KMS-11 (cell line): ENCODE measurements around the gene CTNNA2.

Experiments
- H2AFZ ChIP-seq: fragments of 200-600 bp; sonication (generic); 2 replicates; pipeline ENCODE4 v1.6.1; 2016; ENCODE audit warnings: antibody characterized with exemption, mixed run types, low read depth
- H3K27ac ChIP-seq: fragments of 200-600 bp; sonication (generic); 2 replicates; pipeline ENCODE4 v1.6.1; 2016; ENCODE audit warnings: mild to moderate bottlenecking, mixed run types
- H3K27me3 ChIP-seq: fragments of 200-600 bp; sonication (generic); 2 replicates; pipeline ENCODE4 v1.6.1; 2017; ENCODE audit warnings: mild to moderate bottlenecking, low read depth, mixed run types, moderate library complexity; ENCODE audit not compliant: insufficient read depth
- H3K36me3 ChIP-seq: fragments of 200-600 bp; sonication (generic); 2 replicates; pipeline ENCODE4 v1.6.1; 2017; ENCODE audit warnings: mild to moderate bottlenecking, mixed run types; ENCODE audit not compliant: insufficient read depth
- H3K4me1 ChIP-seq: fragments of 200-600 bp; sonication (generic); 2 replicates; pipeline ENCODE4 v1.6.1; 2016; ENCODE audit warnings: mild to moderate bottlenecking, low read depth, mixed run types; ENCODE audit not compliant: poor library complexity, severe bottlenecking
- H3K4me2 ChIP-seq: fragments of 200-600 bp; sonication (generic); 2 replicates; pipeline ENCODE4 v1.7.0; 2016; ENCODE audit warnings: mild to moderate bottlenecking, mixed run types
- H3K4me3 ChIP-seq: fragments of 200-600 bp; sonication (generic); IDR thresholded peaks from 2 replicates; pipeline ENCODE4 v1.6.1; 2017; ENCODE audit warnings: low read depth, low read length, mixed read lengths; ENCODE audit not compliant: insufficient read depth
- H3K79me2 ChIP-seq: fragments of 200-600 bp; sonication (generic); 2 replicates; pipeline ENCODE4 v1.6.1; 2016; ENCODE audit warnings: low read depth, mixed run types; ENCODE audit not compliant: insufficient read depth
- H3K9ac ChIP-seq: fragments of 200-600 bp; sonication (generic); 2 replicates; pipeline ENCODE4 v1.6.1; 2016; ENCODE audit warnings: mild to moderate bottlenecking, mixed run types
- H4K20me1 ChIP-seq: fragments of 200-600 bp; sonication (generic); 2 replicates; pipeline ENCODE4 v1.6.1; 2016; ENCODE audit warnings: mild to moderate bottlenecking, mixed run types; ENCODE audit not compliant: insufficient read depth
- TF ChIP-seq, protein P1 (sequence below): fragments of 200-600 bp; sonication (generic); conservative IDR thresholded peaks from 2 replicates; pipeline ENCODE4 v1.6.1; 2017; ENCODE audit warnings: low read depth, mild to moderate bottlenecking, antibody characterized with exemption, low read length, moderate library complexity, mixed read lengths

The CTNNA2 gene

DNA sequence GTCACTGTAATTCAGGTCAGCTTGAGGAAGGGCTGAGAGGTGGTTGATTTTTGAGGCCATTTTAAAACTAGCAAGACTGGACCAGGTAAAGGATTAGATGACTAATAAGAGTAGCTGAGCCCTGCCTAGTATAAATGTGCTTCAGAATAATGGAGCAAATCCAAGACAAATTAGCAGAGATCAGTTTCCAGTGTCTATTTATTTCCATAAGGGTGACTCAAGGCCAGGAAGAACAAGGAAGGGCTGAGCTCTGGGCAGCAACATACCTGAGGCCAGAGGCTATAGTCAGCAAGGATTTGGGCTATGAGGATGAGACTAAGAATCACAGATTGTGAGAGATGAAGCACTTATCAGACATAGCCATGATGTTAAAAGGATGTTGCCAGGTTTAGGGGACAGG, 1130.7 kb downstream of the CTNNA2 start:
- no peak overlapping the region for H3K27ac ChIP-seq
- H3K4me2 ChIP-seq: no peak overlapping the region
- H3K36me3 ChIP-seq: no peaks in the 10 kb centered on the region
- no peaks in the 10 kb centered on the region for H4K20me1 ChIP-seq
- no peaks in the 10 kb centered on the region for H3K4me1 ChIP-seq
- no peaks in the 10 kb centered on the region for H3K79me2 ChIP-seq
- H2AFZ ChIP-seq: no peak overlapping the region
- no peak overlapping the region for H3K4me3 ChIP-seq
- H3K27me3 ChIP-seq: no peaks in the 10 kb centered on the region
- TF ChIP-seq, protein P1, sequence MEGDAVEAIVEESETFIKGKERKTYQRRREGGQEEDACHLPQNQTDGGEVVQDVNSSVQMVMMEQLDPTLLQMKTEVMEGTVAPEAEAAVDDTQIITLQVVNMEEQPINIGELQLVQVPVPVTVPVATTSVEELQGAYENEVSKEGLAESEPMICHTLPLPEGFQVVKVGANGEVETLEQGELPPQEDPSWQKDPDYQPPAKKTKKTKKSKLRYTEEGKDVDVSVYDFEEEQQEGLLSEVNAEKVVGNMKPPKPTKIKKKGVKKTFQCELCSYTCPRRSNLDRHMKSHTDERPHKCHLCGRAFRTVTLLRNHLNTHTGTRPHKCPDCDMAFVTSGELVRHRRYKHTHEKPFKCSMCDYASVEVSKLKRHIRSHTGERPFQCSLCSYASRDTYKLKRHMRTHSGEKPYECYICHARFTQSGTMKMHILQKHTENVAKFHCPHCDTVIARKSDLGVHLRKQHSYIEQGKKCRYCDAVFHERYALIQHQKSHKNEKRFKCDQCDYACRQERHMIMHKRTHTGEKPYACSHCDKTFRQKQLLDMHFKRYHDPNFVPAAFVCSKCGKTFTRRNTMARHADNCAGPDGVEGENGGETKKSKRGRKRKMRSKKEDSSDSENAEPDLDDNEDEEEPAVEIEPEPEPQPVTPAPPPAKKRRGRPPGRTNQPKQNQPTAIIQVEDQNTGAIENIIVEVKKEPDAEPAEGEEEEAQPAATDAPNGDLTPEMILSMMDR: no peak
- H3K9ac ChIP-seq: no peak overlapping the region

DNA sequence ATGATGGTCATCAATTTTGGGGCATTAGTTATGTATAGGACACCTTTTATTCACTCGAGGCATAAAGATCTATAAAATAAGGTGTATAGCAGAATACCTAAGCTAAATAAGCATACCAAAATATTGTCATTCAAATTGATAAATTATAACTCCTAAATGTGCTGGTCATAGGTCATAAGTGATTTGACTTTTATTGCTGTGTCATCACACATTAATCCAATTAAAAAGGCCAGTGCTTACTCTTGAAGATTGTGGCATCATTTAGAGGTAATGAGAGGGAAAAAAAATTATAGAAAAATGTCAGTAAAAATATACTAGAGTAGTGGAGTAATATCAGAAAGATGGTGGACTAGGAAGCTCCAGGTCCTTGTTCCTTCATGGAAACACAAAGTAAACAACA, 1138.6 kb downstream of the CTNNA2 start:
- Histone ChIP-seq H3K4me3 (no peak overlapping the region), H3K79me2 (no peaks in the 10 kb centered on the region), H3K4me1 (no peaks in the 10 kb centered on the region), H3K27ac (no peak overlapping the region), H3K36me3 (no peaks in the 10 kb centered on the region), H3K9ac (no peak overlapping the region), H3K4me2 (no peak overlapping the region), H4K20me1 (no peaks in the 10 kb centered on the region), H2AFZ (no peak overlapping the region), H3K27me3 (no peaks in the 10 kb centered on the region)
- TF ChIP-seq, protein P1: no peak

DNA sequence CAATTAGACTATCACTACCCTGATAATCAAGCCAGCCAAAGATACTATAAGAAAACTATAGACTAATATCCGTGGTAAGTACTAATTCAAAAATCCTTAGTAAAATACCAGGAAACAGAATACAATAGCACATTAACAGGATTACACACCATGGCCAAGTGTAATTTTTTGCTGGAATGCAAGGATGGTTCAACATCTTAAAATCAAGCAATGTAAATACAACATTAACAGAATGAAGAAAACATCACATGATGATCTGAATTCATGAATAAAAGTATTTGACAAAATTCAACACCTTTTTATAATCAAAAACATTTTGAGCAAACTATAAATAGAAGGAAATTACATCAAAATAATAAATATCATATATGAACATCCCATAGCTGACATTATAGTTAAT, 1142.4 kb downstream of the CTNNA2 start:
- Histone ChIP-seq H3K27me3 (no peaks in the 10 kb centered on the region), H3K4me1 (no peaks in the 10 kb centered on the region)
- TF ChIP-seq, protein P1: no peak

DNA sequence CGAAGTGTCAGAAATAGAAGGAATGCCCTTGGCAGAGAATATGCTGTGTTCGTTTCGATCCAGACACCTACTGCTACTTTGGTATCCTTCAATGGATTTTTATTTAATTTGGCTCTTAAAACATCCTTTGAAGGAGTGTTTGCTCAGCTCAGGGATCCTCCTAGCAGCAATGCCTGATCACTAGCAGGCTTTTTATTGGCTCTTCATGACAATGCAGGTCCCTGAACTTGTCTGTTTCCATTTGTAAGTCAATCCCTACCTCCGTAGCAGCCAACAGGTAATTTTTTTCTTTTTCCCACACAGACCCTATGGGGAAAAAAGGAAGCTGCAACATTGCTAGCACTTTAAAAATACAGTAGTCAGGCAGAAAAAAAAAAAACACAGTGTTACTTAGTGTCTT, 1157.9 kb downstream of the CTNNA2 start:
- Histone ChIP-seq H3K79me2 (no peaks in the 10 kb centered on the region), H2AFZ (no peak overlapping the region), H3K9ac (no peak overlapping the region), H3K27ac (no peak overlapping the region), H3K27me3 (no peaks in the 10 kb centered on the region), H3K4me1 (no peaks in the 10 kb centered on the region), H3K36me3 (no peaks in the 10 kb centered on the region), H3K4me3 (no peak overlapping the region), H3K4me2 (no peak overlapping the region), H4K20me1 (no peaks in the 10 kb centered on the region)
- TF ChIP-seq, protein P1: no peak

More for the DNA sequence above, 1142.4 kb downstream of the CTNNA2 start:
- H3K79me2 ChIP-seq: no peaks in the 10 kb centered on the region
- H3K4me2 ChIP-seq: no peak overlapping the region
- H3K27ac ChIP-seq: no peak overlapping the region
- no peak overlapping the region for H3K9ac ChIP-seq
- H2AFZ ChIP-seq: no peak overlapping the region
- no peak overlapping the region for H3K4me3 ChIP-seq
- no peaks in the 10 kb centered on the region for H4K20me1 ChIP-seq
- no peaks in the 10 kb centered on the region for H3K36me3 ChIP-seq
